ENCODE results near the gene NLGN1.
A peak's percentile ranks its signal among the peaks of the same experiment; 100 is the strongest.

The NLGN1 gene

DNA sequence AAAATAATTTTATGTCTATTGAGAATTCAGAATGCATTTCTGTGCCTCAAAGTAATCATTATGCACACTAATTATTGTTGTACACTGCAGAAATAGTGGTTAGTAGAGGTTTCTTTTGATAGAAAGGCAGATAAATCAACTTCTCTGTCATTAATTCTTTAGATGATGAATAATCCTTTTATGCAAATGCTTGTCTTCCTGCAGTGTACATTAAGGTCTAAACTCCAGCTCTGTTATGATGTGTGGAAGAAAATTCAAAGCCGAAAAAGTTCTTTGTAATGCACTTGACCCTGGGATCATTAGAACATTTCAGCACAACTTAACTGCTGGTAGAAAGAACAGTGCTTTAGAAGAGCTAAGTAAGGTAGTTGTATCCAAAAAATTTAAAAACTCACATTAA lies 353.0 kb downstream of the NLGN1 start:
- TF ChIP-seq JUND (IDR thresholded peaks at IDR 0.05; ENCODE audit: low read depth), result no peak
- DNase-seq (ENCODE audit: low read depth in 1 of 2, low spot score in 1 of 2), result no peak
- in situ Hi-C loops (cut with HindIII; ENCODE audit: low pct_unique_long_range_greater_than_20kb, low sequenced_read_pairs), result no loop called here

DNA sequence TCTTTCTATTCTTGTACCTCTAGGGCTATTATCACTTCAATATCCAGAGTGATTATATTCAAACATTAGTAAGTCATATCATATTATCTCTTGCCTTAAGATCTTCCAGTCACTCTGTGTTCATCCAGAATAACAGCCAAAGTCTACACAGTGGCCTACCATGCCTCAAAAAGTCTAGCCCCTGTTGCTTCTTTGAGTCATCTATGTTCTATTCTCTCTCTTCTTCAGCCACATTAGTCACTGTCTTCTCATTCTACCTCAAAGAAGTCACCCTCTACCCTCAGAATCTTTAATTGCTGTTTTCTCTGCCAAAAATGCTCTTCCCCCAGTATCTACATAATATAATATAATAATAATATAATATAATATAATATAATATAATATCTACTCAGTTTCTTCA lies 356.0 kb downstream of the NLGN1 start:
- TF ChIP-seq JUND (IDR thresholded peaks at IDR 0.05; ENCODE audit: low read depth), result no peak
- in situ Hi-C loops (cut with HindIII; ENCODE audit: low pct_unique_long_range_greater_than_20kb, low sequenced_read_pairs), result no loop called here
- DNase-seq (ENCODE audit: low read depth in 1 of 2, low spot score in 1 of 2), result no peak

- no peak for TF ChIP-seq JUND (IDR thresholded peaks at IDR 0.05; ENCODE audit: low read depth)
- no peak for DNase-seq (ENCODE audit: low read depth in 1 of 2, low spot score in 1 of 2)
- in situ Hi-C loops (cut with HindIII; ENCODE audit: low pct_unique_long_range_greater_than_20kb, low sequenced_read_pairs), result no loop called here
Observed at GRCh38 chr3:173755161-173755560, 357.6 kb downstream of the NLGN1 start.

GRCh38 chr3:173761161-173761560 lies 363.6 kb downstream of the NLGN1 start:
- in situ Hi-C loops (cut with HindIII; ENCODE audit: low pct_unique_long_range_greater_than_20kb, low sequenced_read_pairs), result no loop called here
- no peak for TF ChIP-seq JUND (IDR thresholded peaks at IDR 0.05; ENCODE audit: low read depth)

DNA sequence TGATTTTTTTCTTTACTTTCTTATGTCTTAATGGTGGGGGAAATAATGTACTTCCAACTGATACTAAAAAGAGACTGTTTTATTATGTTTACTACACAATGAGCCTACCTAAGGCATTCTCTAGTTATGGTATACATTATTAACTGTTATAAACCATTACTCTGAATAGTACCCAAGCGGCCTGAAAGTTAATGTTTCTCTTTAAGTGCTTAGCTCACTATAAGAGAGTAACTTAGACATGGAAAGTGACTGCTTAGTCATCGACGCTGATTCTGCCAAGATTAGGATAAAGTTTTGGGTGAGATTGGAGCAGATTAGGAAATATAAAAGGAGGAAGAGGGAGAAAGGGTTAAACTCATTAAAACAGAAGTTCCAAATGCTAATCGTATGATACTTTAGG lies 365.0 kb downstream of the NLGN1 start:
- TF ChIP-seq JUND (IDR thresholded peaks at IDR 0.05; ENCODE audit: low read depth), result no peak
- in situ Hi-C loops (cut with HindIII; ENCODE audit: low pct_unique_long_range_greater_than_20kb, low sequenced_read_pairs), result no loop called here
- no peak for DNase-seq (ENCODE audit: low read depth in 1 of 2, low spot score in 1 of 2)

More at GRCh38 chr3:173761161-173761560, 363.6 kb downstream of the NLGN1 start:
- no peak for DNase-seq (ENCODE audit: low read depth in 1 of 2, low spot score in 1 of 2)

GRCh38 chr3:173770011-173770410 lies 372.5 kb downstream of the NLGN1 start:
- DNase-seq (ENCODE audit: low read depth in 1 of 2, low spot score in 1 of 2), result no peak
- no peak for TF ChIP-seq JUND (IDR thresholded peaks at IDR 0.05; ENCODE audit: low read depth)
- in situ Hi-C loops (cut with HindIII; ENCODE audit: low pct_unique_long_range_greater_than_20kb, low sequenced_read_pairs), result no loop called here

DNA sequence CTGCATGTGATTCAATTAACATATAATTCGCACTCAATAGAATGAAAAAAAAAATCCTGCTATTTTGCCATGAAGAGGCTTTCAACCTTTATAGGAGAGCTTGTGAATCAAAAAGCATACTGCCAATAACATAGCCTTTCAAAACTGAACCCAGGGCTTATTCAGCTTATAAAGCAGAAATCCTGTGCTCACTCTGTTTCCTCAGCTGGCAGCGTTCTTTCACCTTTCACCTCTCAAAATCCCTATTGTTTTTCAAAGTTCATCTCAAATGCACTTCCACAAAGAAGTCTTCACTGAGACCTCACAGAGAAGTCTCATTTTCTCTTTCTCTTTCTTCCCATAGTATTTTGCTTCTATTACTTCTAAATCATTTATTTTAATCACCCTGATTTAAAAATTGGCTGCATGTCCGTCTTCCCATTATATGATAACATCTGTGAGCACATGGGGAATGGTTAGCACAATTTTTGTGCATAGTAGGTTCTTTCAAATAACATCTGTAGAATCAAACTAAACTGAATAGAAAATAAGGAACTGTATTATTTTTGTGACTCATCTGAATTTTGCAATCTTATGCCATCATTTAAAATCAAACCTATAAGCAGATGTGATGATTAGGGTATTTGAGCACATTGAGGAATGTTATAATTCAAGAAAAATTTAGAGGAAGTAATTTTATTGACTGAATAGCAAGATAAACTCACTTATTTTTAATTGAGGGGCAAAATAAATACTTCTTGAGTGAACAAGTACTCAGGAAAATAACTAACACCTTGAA lies 373.4 kb downstream of the NLGN1 start:
- in situ Hi-C loops (cut with HindIII; ENCODE audit: low pct_unique_long_range_greater_than_20kb, low sequenced_read_pairs), result no loop called here

DNA sequence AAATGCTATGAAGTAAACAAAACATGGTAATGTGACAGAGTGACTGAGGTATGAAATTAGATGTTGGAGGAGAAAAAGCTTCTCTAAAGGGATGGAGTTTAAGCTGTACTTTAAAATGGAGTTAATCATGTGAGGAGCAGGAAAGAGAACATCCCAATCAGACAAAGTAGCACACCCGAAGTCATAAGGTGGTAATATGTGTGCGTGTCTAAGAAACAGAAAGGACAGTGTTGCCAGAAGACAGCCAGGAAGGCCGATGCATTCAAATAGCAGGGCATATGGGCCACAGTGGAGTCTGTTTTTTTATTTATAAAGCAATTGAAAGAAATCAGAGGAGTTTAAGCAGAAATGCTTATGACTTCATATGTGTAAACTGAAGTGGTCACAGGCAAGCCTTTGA lies 376.3 kb downstream of the NLGN1 start:
- in situ Hi-C loops (cut with HindIII; ENCODE audit: low pct_unique_long_range_greater_than_20kb, low sequenced_read_pairs), result no loop called here
- DNase-seq (ENCODE audit: low read depth in 1 of 2, low spot score in 1 of 2), result no peak
- TF ChIP-seq JUND (IDR thresholded peaks at IDR 0.05; ENCODE audit: low read depth), result no peak

More for the DNA sequence above, 373.4 kb downstream of the NLGN1 start:
- DNase-seq (ENCODE audit: low read depth in 1 of 2, low spot score in 1 of 2), result no peak
- no peak for TF ChIP-seq JUND (IDR thresholded peaks at IDR 0.05; ENCODE audit: low read depth)

- TF ChIP-seq JUND (IDR thresholded peaks at IDR 0.05; ENCODE audit: low read depth), result no peak
- DNase-seq (ENCODE audit: low read depth in 1 of 2, low spot score in 1 of 2), result no peak
- in situ Hi-C loops (cut with HindIII; ENCODE audit: low pct_unique_long_range_greater_than_20kb, low sequenced_read_pairs), result no loop called here
Observed at GRCh38 chr3:173774294-173774693, 376.8 kb downstream of the NLGN1 start.

GRCh38 chr3:173778251-173778650 lies 380.7 kb downstream of the NLGN1 start:
- TF ChIP-seq JUND (IDR thresholded peaks at IDR 0.05; ENCODE audit: low read depth), result no peak
- in situ Hi-C loops (cut with HindIII; ENCODE audit: low pct_unique_long_range_greater_than_20kb, low sequenced_read_pairs), result no loop called here
- DNase-seq (ENCODE audit: low read depth in 1 of 2, low spot score in 1 of 2), result no peak

GRCh38 chr3:173780067-173780466 lies 382.5 kb downstream of the NLGN1 start:
- DNase-seq (ENCODE audit: low read depth in 1 of 2, low spot score in 1 of 2), result no peak
- in situ Hi-C loops (cut with HindIII; ENCODE audit: low pct_unique_long_range_greater_than_20kb, low sequenced_read_pairs), result no loop called here
- no peak for TF ChIP-seq JUND (IDR thresholded peaks at IDR 0.05; ENCODE audit: low read depth)

GRCh38 chr3:173785004-173785403 lies 387.5 kb downstream of the NLGN1 start:
- no peak for TF ChIP-seq JUND (IDR thresholded peaks at IDR 0.05; ENCODE audit: low read depth)
- in situ Hi-C loops (cut with HindIII; ENCODE audit: low pct_unique_long_range_greater_than_20kb, low sequenced_read_pairs), result no loop called here
- peak in 1 of 2 experiments; percentile 26 for DNase-seq (ENCODE audit: low read depth in 1 of 2, low spot score in 1 of 2)

GRCh38 chr3:173789530-173790162 lies 392.1 kb downstream of the NLGN1 start:
- in situ Hi-C loops (cut with HindIII; ENCODE audit: low pct_unique_long_range_greater_than_20kb, low sequenced_read_pairs), result no loop called here
- no peak for DNase-seq (ENCODE audit: low read depth in 1 of 2, low spot score in 1 of 2)
- no peak for TF ChIP-seq JUND (IDR thresholded peaks at IDR 0.05; ENCODE audit: low read depth)
